ENCODE data around the gene DYNLT1.

DNA sequence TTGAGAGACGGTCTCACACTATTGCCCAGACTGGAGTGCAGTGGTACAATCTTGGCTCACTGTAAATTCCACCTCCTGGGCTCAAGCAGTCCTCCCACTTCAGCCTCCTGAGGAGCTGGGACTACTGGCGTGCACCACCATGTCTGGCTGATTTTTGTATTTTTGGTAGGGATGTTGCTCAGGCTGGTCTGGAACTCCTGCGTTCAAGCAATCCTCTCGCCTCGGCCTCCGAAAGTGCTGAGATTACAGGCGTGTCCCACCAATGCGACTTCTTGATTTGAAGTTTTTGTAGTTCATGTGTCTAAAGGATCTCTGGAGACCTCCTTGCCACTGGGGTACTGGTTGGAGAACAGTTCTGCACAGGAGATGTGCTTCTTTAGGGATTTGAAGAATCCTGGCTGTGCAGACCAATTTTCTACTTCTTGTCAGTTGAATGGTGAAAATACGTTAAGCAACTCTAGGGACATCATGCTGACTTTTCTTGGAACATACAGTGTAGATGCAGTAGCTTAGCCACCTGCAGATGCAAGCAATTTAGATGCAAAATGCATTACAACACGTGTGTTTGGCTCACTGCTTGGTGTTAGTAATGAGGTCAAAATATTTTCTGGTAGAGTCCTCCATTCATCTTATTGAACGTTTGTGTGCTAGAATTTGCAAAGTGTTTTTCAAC, 33.5 kb upstream of the DYNLT1 start:
- TF ChIP-seq CTCF (conservative IDR thresholded peaks at IDR 0.05; ENCODE audit: low read depth, low read length), result no peak
- no peak for TF ChIP-seq POLR2A (IDR thresholded peaks at IDR 0.05; ENCODE audit: low read depth, low read length)
- TF ChIP-seq FOS (IDR thresholded peaks at IDR 0.05; ENCODE audit: low read depth, low read length), result no peak
- TF ChIP-seq BHLHE40 (IDR thresholded peaks at IDR 0.05; ENCODE audit: low read depth, low read length), result no peak
- TF ChIP-seq MXI1 (IDR thresholded peaks at IDR 0.05; ENCODE audit: borderline replicate concordance, low read depth, low read length), result no peak
- TF ChIP-seq CEBPB (IDR thresholded peaks at IDR 0.05; ENCODE audit: low read depth, low read length), result no peak
- TF ChIP-seq SMC3 (IDR thresholded peaks at IDR 0.05; ENCODE audit: low read depth, low read length), result no peak
- TF ChIP-seq, protein P1, sequence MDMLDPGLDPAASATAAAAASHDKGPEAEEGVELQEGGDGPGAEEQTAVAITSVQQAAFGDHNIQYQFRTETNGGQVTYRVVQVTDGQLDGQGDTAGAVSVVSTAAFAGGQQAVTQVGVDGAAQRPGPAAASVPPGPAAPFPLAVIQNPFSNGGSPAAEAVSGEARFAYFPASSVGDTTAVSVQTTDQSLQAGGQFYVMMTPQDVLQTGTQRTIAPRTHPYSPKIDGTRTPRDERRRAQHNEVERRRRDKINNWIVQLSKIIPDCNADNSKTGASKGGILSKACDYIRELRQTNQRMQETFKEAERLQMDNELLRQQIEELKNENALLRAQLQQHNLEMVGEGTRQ (IDR thresholded peaks at IDR 0.05; ENCODE audit: low read depth, low read length), result no peak
- TF ChIP-seq, protein P2, sequence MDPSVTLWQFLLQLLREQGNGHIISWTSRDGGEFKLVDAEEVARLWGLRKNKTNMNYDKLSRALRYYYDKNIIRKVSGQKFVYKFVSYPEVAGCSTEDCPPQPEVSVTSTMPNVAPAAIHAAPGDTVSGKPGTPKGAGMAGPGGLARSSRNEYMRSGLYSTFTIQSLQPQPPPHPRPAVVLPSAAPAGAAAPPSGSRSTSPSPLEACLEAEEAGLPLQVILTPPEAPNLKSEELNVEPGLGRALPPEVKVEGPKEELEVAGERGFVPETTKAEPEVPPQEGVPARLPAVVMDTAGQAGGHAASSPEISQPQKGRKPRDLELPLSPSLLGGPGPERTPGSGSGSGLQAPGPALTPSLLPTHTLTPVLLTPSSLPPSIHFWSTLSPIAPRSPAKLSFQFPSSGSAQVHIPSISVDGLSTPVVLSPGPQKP (IDR thresholded peaks at IDR 0.05; ENCODE audit: borderline replicate concordance, low read depth, low read length), result no peak
- no peak for TF ChIP-seq RCOR1 (IDR thresholded peaks at IDR 0.05; ENCODE audit: insufficient replicate concordance, low read length)

All from IMR-90 (cell line).